ENCODE results near the gene ADCYAP1R1.

ADCYAP1R1 gene

GRCh38 chr7:31065021-31065593, 13.0 kb downstream of the ADCYAP1R1 start:
- no peak overlapping the region for H3K27ac ChIP-seq

GRCh38 chr7:31065840-31066239, 13.7 kb downstream of the ADCYAP1R1 start:
- Histone ChIP-seq H3K4me3 (no peak overlapping the region), H3K27ac (no peak overlapping the region)

More at GRCh38 chr7:31065021-31065593, 13.0 kb downstream of the ADCYAP1R1 start:
- H3K4me3 ChIP-seq: no peak overlapping the region

- H3K4me3 ChIP-seq: no peak overlapping the region
These were observed 14.5 kb downstream of the ADCYAP1R1 start for GRCh38 chr7:31066516-31067130.

DNA sequence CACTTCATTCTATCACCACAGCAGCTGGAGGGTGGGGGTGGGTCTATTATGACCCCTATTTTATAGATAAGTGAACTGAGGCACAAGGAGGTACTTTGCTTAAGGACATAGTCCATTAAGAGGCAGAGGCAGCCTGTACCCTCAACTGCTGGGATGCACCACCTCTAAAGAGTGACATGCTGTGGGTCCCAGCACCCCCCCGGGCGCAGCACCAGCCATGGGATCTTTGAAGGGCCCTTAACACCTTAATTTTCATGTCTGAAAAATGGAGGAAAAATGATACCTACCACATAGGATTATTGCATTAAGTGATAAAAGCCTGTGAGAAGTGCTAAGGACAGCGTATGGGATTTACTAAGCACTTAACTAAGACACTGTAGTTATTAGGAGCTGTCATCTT, 15.4 kb downstream of the ADCYAP1R1 start:
- Histone ChIP-seq H3K4me3 (no peak overlapping the region), H3K27ac (no peak overlapping the region)

More at GRCh38 chr7:31066516-31067130, 14.5 kb downstream of the ADCYAP1R1 start:
- H3K27ac ChIP-seq: no peak overlapping the region

DNA sequence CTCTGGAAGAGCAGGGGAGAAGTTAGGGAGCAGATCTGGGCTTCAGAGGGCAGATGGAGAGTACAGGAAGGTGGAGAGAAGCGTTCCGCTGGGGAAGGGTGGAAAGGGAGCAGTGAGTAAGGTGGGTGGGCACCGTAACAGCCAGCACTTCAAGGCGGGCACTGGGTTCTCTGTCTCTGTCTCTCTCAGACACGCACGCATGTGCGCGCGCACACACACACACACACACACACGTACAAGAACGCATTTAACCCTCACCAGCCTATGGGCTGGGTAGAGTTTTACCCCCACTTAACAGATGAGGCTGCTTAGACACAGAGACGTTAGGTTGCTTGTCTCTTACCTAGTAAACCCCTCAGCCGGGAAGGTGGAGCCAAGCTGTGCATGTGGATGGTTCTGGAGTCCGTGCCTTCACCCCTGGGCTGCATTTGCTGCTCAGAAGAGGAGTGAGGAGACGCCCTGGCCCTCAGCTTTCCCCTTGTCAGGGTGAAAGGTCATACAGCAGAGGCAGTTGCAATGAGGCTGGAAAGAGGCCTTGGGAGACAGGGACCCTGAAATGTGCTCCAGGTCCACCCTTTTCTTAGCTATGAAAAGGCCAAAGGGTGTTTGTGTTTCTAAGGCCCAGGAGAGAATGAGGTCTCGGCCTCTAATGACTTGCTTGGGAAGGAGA, 16.0 kb downstream of the ADCYAP1R1 start:
- no peak overlapping the region for H3K27ac ChIP-seq
- no peak overlapping the region for H3K4me3 ChIP-seq

GRCh38 chr7:31069860-31070555, 17.9 kb downstream of the ADCYAP1R1 start:
- no peak overlapping the region for H3K27ac ChIP-seq
- H3K4me3 ChIP-seq: no peak overlapping the region

DNA sequence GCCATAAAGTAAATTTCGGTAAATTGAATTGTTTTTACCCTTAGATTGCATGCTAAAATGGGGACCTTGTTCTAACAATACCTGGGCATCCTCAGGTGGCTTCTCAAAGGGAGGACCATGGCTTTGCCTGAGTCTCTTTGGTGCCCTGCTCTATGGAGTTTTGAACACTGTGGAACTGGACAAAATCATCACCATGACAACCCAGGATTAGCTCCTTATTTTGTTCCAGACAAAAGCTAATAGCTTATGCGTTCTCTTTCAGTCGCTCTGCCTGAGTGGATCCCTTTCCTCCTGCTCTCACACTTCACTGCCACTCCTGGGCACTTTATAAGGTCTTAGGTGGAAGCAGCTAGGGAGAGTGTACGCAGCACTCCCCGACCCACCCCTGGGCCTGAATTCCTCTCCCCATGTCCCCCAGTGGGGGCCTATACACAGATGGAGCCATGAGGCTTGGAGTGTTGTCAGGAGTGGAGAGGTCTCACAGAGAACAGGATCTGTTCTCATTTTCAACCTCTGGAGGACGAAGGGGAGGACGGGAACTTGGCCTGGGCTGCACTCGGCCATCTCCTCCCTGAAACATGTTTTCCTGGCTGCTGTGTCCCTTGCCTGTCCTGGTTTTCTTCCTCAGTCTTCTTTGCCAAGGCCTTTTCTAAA, 19.0 kb downstream of the ADCYAP1R1 start:
- Histone ChIP-seq H3K27ac (peak overlapping the region in 1 of 21 experiments; percentile 44), H3K4me3 (no peak overlapping the region)

- H3K4me3 ChIP-seq: no peak overlapping the region
- H3K27ac ChIP-seq: peak overlapping the region in 1 of 21 experiments; percentile 44
These were observed 19.5 kb downstream of the ADCYAP1R1 start for GRCh38 chr7:31071645-31072029.

DNA sequence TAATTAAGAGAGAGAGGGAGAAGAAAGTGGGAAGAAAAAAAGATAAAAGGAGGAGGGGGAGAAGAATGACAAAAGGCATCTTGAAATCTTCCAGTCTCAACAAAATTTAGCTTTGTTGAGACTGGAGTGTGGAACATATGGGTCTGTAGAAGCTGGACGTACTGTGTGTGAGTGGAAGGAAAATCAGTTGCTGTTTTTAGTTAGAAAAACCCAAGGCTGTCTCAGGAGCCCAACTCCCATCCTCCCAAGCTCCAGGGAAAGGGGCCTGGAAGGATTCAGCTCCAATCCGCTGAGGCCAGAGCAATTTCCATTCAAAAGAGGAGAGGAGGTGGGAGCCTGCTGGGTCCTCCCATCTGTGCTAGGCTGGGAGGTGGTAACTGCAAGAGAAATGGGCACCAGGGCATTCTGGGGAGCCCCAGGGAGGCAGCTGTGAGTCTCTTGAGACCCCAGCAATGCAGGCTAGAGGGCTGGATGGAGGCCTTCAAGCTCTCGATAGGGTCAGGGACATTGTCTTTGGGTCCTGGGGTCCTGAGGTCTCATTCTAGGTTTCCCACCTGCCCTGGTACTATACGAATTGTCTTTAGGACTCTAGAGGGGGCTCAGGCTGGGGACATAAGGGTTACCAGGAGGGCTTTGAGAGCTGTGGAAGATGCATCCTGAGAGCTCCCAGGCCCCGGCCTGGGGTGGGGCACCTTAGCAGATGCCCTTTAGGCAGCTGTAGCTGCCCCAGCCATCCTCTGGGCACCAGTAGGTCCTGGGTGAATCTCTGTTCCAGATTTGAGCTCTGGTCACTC, 21.4 kb downstream of the ADCYAP1R1 start:
- no peak overlapping the region for H3K4me3 ChIP-seq
- H3K27ac ChIP-seq: peak overlapping the region in 2 of 21 experiments; percentile 8 to 9

GRCh38 chr7:31074120-31074383, 21.9 kb downstream of the ADCYAP1R1 start:
- Histone ChIP-seq H3K27ac (peak overlapping the region in 1 of 21 experiments; percentile 9), H3K4me3 (no peak overlapping the region)

- Histone ChIP-seq H3K4me3 (no peak overlapping the region), H3K27ac (peak overlapping the region in 1 of 21 experiments; percentile 2)
These were observed 22.4 kb downstream of the ADCYAP1R1 start for GRCh38 chr7:31074403-31075085.

DNA sequence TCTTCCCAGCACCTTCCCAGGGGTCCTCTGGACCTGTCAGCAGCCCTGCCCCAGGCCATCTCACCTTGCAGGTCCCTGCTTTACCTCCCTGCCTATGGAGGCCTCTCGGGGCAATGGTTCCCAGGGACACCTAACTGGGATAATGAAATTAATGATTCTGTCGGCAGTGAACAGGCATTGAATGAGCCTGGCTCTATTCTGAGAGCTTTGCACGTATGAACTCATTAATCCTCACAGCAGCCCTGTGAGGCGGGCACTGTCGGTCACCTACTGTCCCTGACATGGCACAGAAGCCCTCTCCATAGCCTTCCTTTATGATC, 22.9 kb downstream of the ADCYAP1R1 start:
- H3K27ac ChIP-seq: peak overlapping the region in 1 of 21 experiments; percentile 2
- no peak overlapping the region for H3K4me3 ChIP-seq

GRCh38 chr7:31076051-31076450, 23.9 kb downstream of the ADCYAP1R1 start:
- no peak overlapping the region for H3K4me3 ChIP-seq
- no peak overlapping the region for H3K27ac ChIP-seq

DNA sequence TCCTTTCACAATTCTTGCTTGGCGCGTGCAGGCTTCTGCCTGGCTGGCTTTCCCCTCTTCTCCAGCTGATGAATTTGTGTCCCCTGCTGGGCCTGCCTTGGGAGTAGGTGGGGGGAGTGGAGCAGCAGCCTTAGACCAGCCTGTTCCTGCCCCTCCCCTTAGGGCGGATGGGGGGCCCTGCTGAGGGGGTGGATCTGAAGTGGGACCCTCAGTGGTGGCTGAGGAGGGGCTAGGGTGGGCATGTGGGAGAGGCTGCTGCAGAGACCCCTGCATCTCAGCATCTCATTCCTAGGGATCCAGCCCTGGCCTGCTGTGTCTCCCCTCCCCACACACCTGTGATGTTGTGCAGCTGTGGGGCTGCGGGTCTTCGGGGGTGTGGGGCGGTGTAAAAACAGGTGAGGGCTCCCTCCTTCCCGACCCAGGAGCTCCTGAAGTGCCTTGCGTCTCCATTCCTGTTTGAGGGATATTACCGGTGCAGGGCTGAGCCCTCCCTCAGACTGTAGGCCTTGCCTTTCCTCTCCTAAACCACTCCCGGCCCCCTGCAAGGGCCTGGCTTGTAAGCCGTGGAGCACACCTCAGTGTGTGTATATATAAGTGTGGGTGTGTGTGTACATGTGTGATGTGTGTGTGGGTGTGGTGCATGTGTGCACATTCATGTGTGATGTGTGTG, 24.7 kb downstream of the ADCYAP1R1 start:
- H3K4me3 ChIP-seq: no peak overlapping the region
- no peak overlapping the region for H3K27ac ChIP-seq

DNA sequence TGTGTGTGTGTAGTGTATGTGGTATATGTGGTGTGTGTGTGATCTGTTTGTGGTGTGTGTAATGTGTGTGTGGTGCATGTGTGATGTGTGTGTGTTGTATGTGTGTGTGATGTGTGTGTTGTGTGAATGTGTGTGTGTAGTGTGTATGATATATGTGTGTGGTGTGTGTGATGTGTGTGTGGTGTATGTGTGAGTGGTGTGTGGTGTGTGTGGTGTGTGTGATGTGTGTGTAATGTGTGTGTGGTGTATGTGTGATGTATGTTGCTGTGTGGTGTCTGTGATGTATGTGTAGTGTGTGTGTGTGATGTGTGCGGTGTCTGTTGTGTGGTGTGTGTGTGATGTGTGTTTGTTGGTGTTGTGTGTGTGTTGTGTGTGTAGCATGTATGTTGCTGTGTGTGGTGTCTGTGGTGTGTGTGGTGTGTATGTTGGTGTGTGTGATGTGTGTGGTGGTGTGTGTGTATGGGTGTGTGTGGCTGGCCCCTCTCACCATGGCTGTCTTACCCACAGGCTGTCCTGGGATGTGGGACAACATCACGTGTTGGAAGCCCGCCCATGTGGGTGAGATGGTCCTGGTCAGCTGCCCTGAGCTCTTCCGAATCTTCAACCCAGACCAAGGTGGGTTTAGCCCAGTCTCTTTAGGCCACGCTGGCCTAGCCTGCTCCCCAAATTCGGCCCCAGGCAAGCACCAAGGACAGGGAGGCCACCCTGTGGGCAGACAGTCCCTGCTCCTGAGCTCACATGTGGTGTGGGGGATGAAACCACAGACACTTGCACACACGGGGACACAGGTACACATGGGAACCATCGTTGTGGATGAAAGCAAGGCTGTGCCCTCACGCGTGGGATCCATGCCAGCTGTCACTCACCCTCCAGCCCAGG, 25.6 kb downstream of the ADCYAP1R1 start:
- no peak overlapping the region for H3K4me3 ChIP-seq
- no peak overlapping the region for H3K27ac ChIP-seq

- Histone ChIP-seq H3K27ac (no peak overlapping the region), H3K4me3 (no peak overlapping the region)
These were observed 26.4 kb downstream of the ADCYAP1R1 start for GRCh38 chr7:31078363-31078990.

DNA sequence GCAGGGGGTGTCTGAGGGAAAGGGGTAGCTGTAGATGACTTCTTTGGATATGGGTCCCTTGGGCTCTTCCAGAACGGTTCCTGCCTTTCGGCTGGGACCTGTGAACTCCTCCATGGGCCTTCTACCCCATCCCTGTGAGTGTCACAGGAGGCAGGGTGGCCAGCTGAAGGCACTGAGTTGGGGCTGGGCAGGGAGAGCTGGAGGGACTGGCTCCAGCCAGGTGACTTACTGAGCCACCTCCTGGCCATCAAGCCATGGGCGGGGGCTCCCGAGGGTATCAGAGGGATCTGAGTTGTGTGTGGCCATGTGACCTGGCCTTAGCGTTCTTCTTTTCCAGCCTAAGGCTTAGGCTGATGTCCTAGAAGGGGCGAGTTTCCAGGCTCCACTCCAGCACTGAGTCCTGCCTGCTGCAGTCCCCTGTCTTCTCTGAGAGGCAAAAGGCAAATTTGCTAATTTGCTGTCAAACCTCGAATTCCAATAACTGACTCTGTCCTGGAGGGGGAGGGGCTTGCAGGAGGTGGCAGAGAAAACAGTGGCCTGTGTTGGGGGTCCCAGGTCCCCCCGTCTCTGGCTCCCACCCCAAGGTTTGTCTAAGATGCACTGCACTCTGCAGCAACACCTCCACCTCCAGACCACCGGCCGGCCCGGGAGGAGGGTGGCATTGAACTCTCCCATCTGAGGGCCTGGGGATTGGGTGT, 27.2 kb downstream of the ADCYAP1R1 start:
- Histone ChIP-seq H3K27ac (no peak overlapping the region), H3K4me3 (no peak overlapping the region)

Measured in skin epidermis (tissue), 12 donors.